GM12878 (cell line): ENCODE measurements around the gene NFATC2. TPM values are rescaled to one million over a fixed set of nuclear protein-coding genes. Genes with fewer than 3 reads are reported as not detected.

Experiments used
- ATAC-seq: fragments of 200-7000 bp; cut with Tn5 transposase; 3 replicates; pipeline ENCODE4 v1.9.1; 2020; ENCODE audit warnings: mild to moderate bottlenecking, moderate library complexity
- BruUV-seq: library from RNA; stranded (reverse); fragments of 400-500 nt; replicated peaks from 2 replicates; lab custom pipeline; 2021; lab: Mats Ljungman, UMichigan
- CTCF ChIA-PET: fragments of 300-600 bp; sonication (Branson Sonifier 250); formaldehyde crosslinking; extraction: SDS; loops from one replicate; lab custom pipeline; 2021; ENCODE audit warnings: inconsistent platforms; lab: Yijun Ruan, JAX
- POLR2A ChIA-PET: fragments of 350-600 bp; formaldehyde crosslinking; extraction: SDS; loops from one replicate; lab custom pipeline; 2021; ENCODE audit warnings: inconsistent platforms; lab: Charles Lee
- RAD21 ChIA-PET: fragments of 300-600 bp; sonication (Branson Sonifier 250); formaldehyde crosslinking; loops from one replicate; lab custom pipeline; 2023; ENCODE audit warnings: antibody characterized with exemption; ENCODE audit not compliant: unreplicated experiment; lab: Charles Lee
- SMC1A ChIA-PET: fragments of 300-600 bp; sonication (Branson Sonifier 250); formaldehyde crosslinking; loops from one replicate; lab custom pipeline; 2023; ENCODE audit not compliant: unreplicated experiment, uncharacterized antibody; lab: Charles Lee
- DNase-seq: peaks from one replicate; pipeline ENCODE4 v3.0.0-alpha.2; 2011; ENCODE audit warnings: low read depth, low spot score
- FAIRE-seq: peaks from 3 replicates; lab custom pipeline; 2011; peaks lifted over from hg19 to GRCh38; lab: Jason Lieb, UNC
- H2AFZ ChIP-seq: 2 replicates; pipeline ENCODE4 v1.6.0; 2011; ENCODE audit warnings: low read depth, low read length, control low read depth; ENCODE audit not compliant: control insufficient read depth
- H3K27ac ChIP-seq: 2 replicates; pipeline ENCODE4 v1.5.1; 2011; ENCODE audit warnings: control low read depth; ENCODE audit not compliant: control insufficient read depth, insufficient read depth
- H3K27me3 ChIP-seq, 2 experiments: replicated peaks in 1 of 2; 2 replicates each; pipeline versions ENCODE4 v1.6.0 to v1.6.1; 2011; ENCODE audit warnings: low read length in 1 of 2; ENCODE audit not compliant: control insufficient read depth in 2 of 2, insufficient read depth in 2 of 2
- H3K36me3 ChIP-seq, 2 experiments: 2 replicates each; pipeline ENCODE4 v1.5.1; 2011; ENCODE audit warnings: low read length in 1 of 2; ENCODE audit not compliant: control insufficient read depth in 2 of 2, insufficient read depth in 2 of 2
- H3K4me1 ChIP-seq: 2 replicates; pipeline ENCODE4 v1.6.1; 2011; ENCODE audit warnings: mild to moderate bottlenecking, low read length, moderate library complexity, mixed read lengths; ENCODE audit not compliant: control insufficient read depth, insufficient read depth
- H3K4me2 ChIP-seq: 2 replicates; pipeline ENCODE4 v1.6.0; 2011; ENCODE audit warnings: control low read depth; ENCODE audit not compliant: control insufficient read depth, insufficient read depth
- H3K4me3 ChIP-seq: fragments of 200-600 bp; sonication (generic); 2 replicates; pipeline ENCODE4 v1.5.1; 2016
- H3K79me2 ChIP-seq: 2 replicates; pipeline ENCODE4 v1.6.0; 2011; ENCODE audit warnings: low read length; ENCODE audit not compliant: control insufficient read depth, insufficient read depth
- H3K9ac ChIP-seq: 2 replicates; pipeline ENCODE4 v1.8.0; 2011; ENCODE audit warnings: low read length, control low read depth, mixed read lengths; ENCODE audit not compliant: control insufficient read depth, insufficient read depth
- H3K9me3 ChIP-seq: replicated peaks from 3 replicates; pipeline ENCODE4 v1.5.1; 2011; ENCODE audit warnings: mild to moderate bottlenecking, low read length; ENCODE audit not compliant: control insufficient read depth, insufficient read depth
- H4K20me1 ChIP-seq: 2 replicates; pipeline ENCODE4 v1.6.0; 2011; ENCODE audit not compliant: control insufficient read depth, insufficient read depth
- ATF2 ChIP-seq: IDR thresholded peaks from 2 replicates; pipeline ENCODE4 v1.6.1; 2012; ENCODE audit warnings: low read length, inconsistent platforms
- CBX5 ChIP-seq: sonication (generic); IDR thresholded peaks from 2 replicates; pipeline ENCODE4 v1.6.1; 2016; ENCODE audit warnings: low read depth, moderate library complexity, mild to moderate bottlenecking, inconsistent platforms
- CEBPB ChIP-seq, 2 experiments: fragments of 150-350 bp in 1 of 2; IDR thresholded peaks; 2 replicates each; pipeline ENCODE4 v1.6.1; 2012 to 2014; ENCODE audit warnings: low read depth in 2 of 2, low read length in 2 of 2, borderline replicate concordance in 1 of 2, inconsistent platforms in 1 of 2
- GATAD2B ChIP-seq: fragments of 450-650 bp; conservative IDR thresholded peaks from 2 replicates; pipeline ENCODE4 v1.6.1; 2017; ENCODE audit warnings: low read depth, mild to moderate bottlenecking, moderate library complexity
- HDAC2 ChIP-seq: fragments of 200-600 bp; sonication (generic); IDR thresholded peaks from 2 replicates; pipeline ENCODE4 v1.6.1; 2017
- IKZF1 ChIP-seq: fragments of 450-650 bp; conservative IDR thresholded peaks from 2 replicates; pipeline ENCODE4 v1.6.1; 2017; ENCODE audit warnings: antibody characterized with exemption, mild to moderate bottlenecking
- LARP7 ChIP-seq: fragments of 450-650 bp; IDR thresholded peaks from 2 replicates; pipeline ENCODE4 v1.6.1; 2017; ENCODE audit warnings: mild to moderate bottlenecking
- MEF2A ChIP-seq: IDR thresholded peaks from 2 replicates; pipeline ENCODE4 v1.6.1; 2011; ENCODE audit warnings: low read depth, mild to moderate bottlenecking, low read length, moderate library complexity; ENCODE audit not compliant: insufficient read depth
- MLLT1 ChIP-seq: fragments of 450-650 bp; IDR thresholded peaks from 2 replicates; pipeline ENCODE4 v1.6.1; 2016; ENCODE audit warnings: mild to moderate bottlenecking
- NFYB ChIP-seq: IDR thresholded peaks from 2 replicates; pipeline ENCODE4 v1.6.1; 2011; ENCODE audit warnings: low read depth, mild to moderate bottlenecking, low read length, improper control_type of control experiment, moderate library complexity; ENCODE audit not compliant: insufficient read depth
- NR2C2 ChIP-seq: IDR thresholded peaks from 2 replicates; pipeline ENCODE4 v1.6.1; 2011; ENCODE audit warnings: borderline replicate concordance, low read depth; ENCODE audit not compliant: control insufficient read depth, insufficient read length
- POLR2AphosphoS2 ChIP-seq: IDR thresholded peaks from 2 replicates; pipeline ENCODE4 v1.6.1; 2011; ENCODE audit warnings: low read depth, mild to moderate bottlenecking, low read length, improper control_type of control experiment, moderate library complexity
- SIN3A ChIP-seq: IDR thresholded peaks from 2 replicates; pipeline ENCODE4 v1.6.1; 2012; ENCODE audit warnings: low read depth, low read length, improper control_type of control experiment
- SMAD5 ChIP-seq: IDR thresholded peaks from 2 replicates; pipeline ENCODE4 v1.6.1; 2016; ENCODE audit warnings: antibody characterized with exemption, low read depth
- SP1 ChIP-seq: IDR thresholded peaks from one replicate; pipeline ENCODE4 v1.6.1; 2011; ENCODE audit warnings: low read depth, low read length
- TCF7 ChIP-seq: IDR thresholded peaks from 2 replicates; pipeline ENCODE4 v1.6.1; 2014; ENCODE audit warnings: antibody characterized with exemption, borderline replicate concordance
- YBX1 ChIP-seq: fragments of 450-650 bp; IDR thresholded peaks from 2 replicates; pipeline ENCODE4 v1.6.1; 2016; ENCODE audit warnings: antibody characterized with exemption
- ZBED1 ChIP-seq: IDR thresholded peaks from 2 replicates; pipeline ENCODE4 v1.6.1; 2016; ENCODE audit warnings: borderline replicate concordance
- WGBS: methylation state at CpG from one replicate; pipeline ENCODE4 v1.1.6; 2016; ENCODE audit warnings: low lambda C conversion rate; ENCODE audit not compliant: insufficient replicate concordance, insufficient coverage; ENCODE audit errors: missing lambda C conversion rate; 5-methylcytosine and 5-hydroxymethylcytosine counted together
- in situ Hi-C: fragments of 300-500 bp; cut with MboI; formaldehyde crosslinking; loops from 9 replicates; pipeline ENCODE4 v1.14.3; 2018; ENCODE audit warnings: mixed read lengths
- intact Hi-C: fragments of 100-400 bp; cut with micrococcal nuclease; formaldehyde crosslinking; loops from one replicate; pipeline ENCODE4 v1.14.2; 2022; ENCODE audit not compliant: unreplicated experiment
- polyA plus RNA-seq, 11 experiments: library from polyadenylated mRNA; depleted of rRNA in 4 of 11; unstranded in 6 of 11; stranded (reverse) in 5 of 11; fragments of >200 nt; fragmentation: Nextera tagmentation in 4 of 11; fragmentation: Illumina TruSeq in 1 of 11; extraction: Ambion mirVana in 4 of 11; extraction: Trizol in 1 of 11; gene quantifications; 1 replicate in 1 of 11; 2 replicates in 10 of 11; pipeline versions ENCODE4 v1.2.1 to v1.2.3, GENCODE V29; 2011 to 2016; ENCODE audit warnings: inconsistent platforms in 2 of 11, missing spikeins in 2 of 11, low read depth in 1 of 11
- total RNA-seq, 4 experiments: library from RNA; depleted of rRNA in 3 of 4; stranded (reverse); fragments of >200 nt in 3 of 4; fragmentation: Illumina TruSeq in 1 of 4; extraction: Trizol in 1 of 4; gene quantifications; 2 replicates each; pipeline versions ENCODE4 v1.2.1 to v1.2.3, GENCODE V29; 2013 to 2021

NFATC2 gene
- total and polyA plus RNA-seq, 10 of the 15 experiments (the other 5 are each of a cell fraction or from before 2014, with no cell fraction given), result 3.3 to 20.0 (median 7.3) TPM

GRCh38 chr20:51427651-51428291 lies 114.7 kb downstream of the NFATC2 start:
- H3K9ac ChIP-seq, result no peak overlapping the region
- WGBS, result 77% methylated on average over 14 of the region's 14 CpGs
- ChIA-PET CTCF (no interaction called here), POLR2A (no interaction called here), SMC1A (no interaction called here)
- no peak for TF ChIP-seq LARP7
- no peak for TF ChIP-seq SIN3A
- TF ChIP-seq ATF2, result no peak
- no peak for TF ChIP-seq POLR2AphosphoS2
- TF ChIP-seq SP1, result no peak
- no peak for TF ChIP-seq MEF2A
- no peak for TF ChIP-seq SMAD5
- no peak for TF ChIP-seq NR2C2
- TF ChIP-seq GATAD2B, result no peak
- no peak for TF ChIP-seq TCF7
- TF ChIP-seq ZBED1, result no peak
- TF ChIP-seq CEBPB (IDR thresholded peaks at IDR 0.05; ENCODE audit: borderline replicate concordance in 1 of 2, low read depth in 2 of 2, low read length in 2 of 2), result no peak
- no peak for TF ChIP-seq HDAC2
- TF ChIP-seq MLLT1, result no peak
- TF ChIP-seq CBX5, result no peak
- no peak for TF ChIP-seq NFYB
- TF ChIP-seq IKZF1, result no peak
- TF ChIP-seq YBX1, result no peak
- TF ChIP-seq, all 136 proteins: peak for 0
- no peaks in the 10 kb centered on the region for H4K20me1 ChIP-seq
- no peak for ATAC-seq
- in situ Hi-C loops (no loop called here), intact Hi-C loops (no loop called here)
- H3K9me3 ChIP-seq, result no peaks in the 10 kb centered on the region
- no peak overlapping the region for H3K27ac ChIP-seq
- H3K4me2 ChIP-seq, result no peak overlapping the region
- no TSS peak for BruUV-seq
- no peak overlapping the region for H2AFZ ChIP-seq
- no peak for FAIRE-seq
- H3K4me1 ChIP-seq, result peaks cover 30% of the 10 kb centered on the region
- H3K79me2 ChIP-seq, result no peaks in the 10 kb centered on the region
- RAD21 ChIA-PET, result no interaction called here
- peaks cover 17 to 20% of the 10 kb centered on the region in 2 experiments for H3K36me3 ChIP-seq
- no peak overlapping the region for H3K4me3 ChIP-seq
- no peaks in the 10 kb centered on the region for H3K27me3 ChIP-seq
- no peak for DNase-seq
